Vagina (tissue), 2 donors: ENCODE measurements around the gene APOC4.

Experiments
- POLR2A ChIP-seq, 2 donors: fragments of 450-650 bp; IDR thresholded peaks; one replicate each; pipeline ENCODE4 v1.6.1; 2017; ENCODE audit warnings: antibody characterized with exemption in 2 of 2, mild to moderate bottlenecking in 2 of 2, moderate library complexity in 2 of 2
- POLR2AphosphoS5 ChIP-seq, 2 donors: sonication (generic); formaldehyde crosslinking; IDR thresholded peaks; one replicate each; pipeline ENCODE4 v1.9.0; 2017; ENCODE audit warnings: antibody characterized with exemption in 2 of 2, mild to moderate bottlenecking in 2 of 2, low read depth in 1 of 2; ENCODE audit not compliant: insufficient read depth in 1 of 2

- TF ChIP-seq POLR2A (IDR thresholded peaks at IDR 0.05) (no peak), POLR2AphosphoS5 (IDR thresholded peaks at IDR 0.05; ENCODE audit: insufficient read depth in 1 of 2, low read depth in 1 of 2) (no peak)
These were observed 19.8 kb downstream of the APOC4 start for GRCh38 chr19:44961821-44962220.
